Dermis blood vessel endothelial cell (primary cell): ENCODE data around the gene STIMATE. TPM values are rescaled to one million over a fixed set of nuclear protein-coding genes. Genes with fewer than 3 reads are reported as not detected.

ENCODE experiments used
- DNase-seq: peaks from one replicate; pipeline ENCODE4 v3.0.0; 2010
- total RNA-seq: library from RNA; depleted of rRNA; stranded (reverse); fragments of >200 nt; gene quantifications from 2 replicates; pipeline ENCODE4 v1.2.3, GENCODE V29; 2014

Gene STIMATE
- total RNA-seq = 17.0 and 18.7 TPM in 2 replicates

DNA sequence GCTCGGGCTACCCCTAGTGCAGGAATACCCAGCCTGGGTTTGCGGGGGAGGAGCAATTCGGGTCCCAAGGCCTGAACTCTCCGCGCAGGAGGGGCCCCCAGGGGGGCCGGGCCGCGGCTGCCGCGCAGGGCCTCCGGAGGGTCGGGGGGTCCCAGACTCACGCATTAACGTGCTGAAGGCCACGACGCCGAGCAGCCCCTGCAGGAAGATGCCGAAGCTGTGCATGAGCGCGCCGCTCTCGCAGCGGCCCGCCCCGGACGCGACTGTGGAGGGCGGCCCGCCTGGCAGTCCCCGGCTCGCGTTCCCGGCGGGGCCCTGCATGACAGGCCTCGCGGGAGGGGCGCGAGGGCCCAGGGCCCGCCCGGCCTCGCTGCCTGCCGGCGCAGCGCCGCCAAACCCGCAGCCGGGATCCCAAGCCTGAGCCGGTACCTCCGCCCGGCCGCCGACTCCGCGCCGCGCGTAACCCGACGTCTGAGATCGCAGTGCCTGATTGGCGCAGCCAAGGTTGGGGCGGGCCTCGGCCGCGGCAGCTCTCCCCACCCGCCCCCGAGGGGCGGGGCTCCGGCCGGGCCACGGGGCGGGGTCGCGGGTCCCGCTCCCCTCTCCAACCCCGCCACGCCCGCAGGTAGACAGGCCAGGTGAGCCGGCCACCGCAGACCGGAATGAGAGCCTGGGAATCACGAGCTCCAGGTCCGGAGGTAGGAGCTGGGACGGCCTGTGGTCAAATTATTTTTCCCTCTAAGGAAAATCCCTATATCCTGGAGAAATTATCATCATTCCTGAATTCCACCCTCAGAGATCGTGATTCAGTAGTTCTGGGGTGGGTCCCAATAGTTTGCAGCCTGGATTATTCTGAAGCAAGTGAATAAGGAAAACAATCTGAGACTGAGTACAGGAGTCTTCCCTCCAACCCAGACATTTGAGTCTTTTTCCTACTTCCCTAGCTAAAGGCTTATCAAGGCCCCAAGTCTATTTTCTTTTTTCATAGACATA is at the start of gene STIMATE:
Gene STIMATE (minus strand): TSS at position 419 of the 993 bp plus-strand sequence. CDS start 98 bp downstream, at position 321.
- DNase-seq = peak; percentile 84

DNA sequence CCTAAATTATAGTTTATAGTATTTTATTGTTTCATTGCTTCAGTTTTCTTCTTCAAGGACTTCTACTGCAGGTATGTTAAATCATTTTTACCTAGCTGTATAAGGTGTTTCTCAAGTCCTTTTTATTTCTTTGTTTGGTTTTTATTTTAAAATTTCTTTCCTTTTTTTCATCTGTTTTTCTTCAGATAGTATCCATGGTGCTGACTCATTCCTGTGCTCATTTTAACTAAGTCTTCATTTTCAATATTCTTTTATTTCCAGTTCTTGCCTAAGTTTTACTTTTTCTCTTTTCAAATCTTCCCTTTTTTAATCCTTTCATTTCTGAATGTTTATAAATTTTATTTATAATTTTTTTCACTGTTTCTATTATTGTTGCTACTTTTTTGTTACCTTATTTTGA is 42.3 kb upstream of the STIMATE start:
- no peak for DNase-seq

DNA sequence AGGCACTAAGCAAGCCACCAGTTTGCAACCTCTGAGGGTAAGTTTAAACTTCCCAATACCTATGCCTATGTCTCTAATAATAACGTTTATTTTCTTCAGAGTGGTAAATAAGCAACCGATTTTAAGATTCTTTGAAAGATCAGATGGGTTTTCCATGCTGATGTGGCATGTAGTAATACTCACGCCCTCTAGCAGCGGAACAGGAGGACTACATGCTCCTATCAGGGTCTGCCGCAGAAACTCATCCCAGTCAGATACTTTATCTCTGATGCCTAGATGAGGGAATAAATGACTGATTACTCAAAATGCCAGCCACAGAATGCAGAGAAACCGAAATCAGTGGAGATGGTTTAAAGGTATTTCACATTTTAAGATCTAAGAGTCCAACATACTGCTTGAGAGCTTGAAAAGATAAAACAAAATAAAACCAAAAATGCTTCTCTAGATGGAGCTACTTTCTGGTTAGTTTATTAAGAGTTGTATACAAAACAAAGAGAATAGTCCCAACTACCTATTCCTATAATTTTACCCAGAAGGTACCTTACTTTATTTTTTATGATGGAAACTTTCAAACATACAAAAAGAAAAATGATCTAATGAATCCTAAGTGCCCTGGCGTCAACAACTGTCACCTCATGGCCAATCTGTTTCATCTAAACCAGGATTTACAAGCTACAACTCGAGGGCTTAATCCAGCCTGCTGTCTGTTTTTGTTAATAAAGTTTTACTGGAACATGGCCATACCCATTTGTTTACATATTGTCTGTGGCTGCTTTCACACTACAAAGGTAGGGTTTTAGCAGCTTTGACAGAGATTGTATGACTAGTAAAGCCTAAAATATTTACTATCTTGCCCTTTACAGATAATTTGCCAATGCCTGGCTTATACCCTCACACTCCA is 37.5 kb upstream of the STIMATE start:
- peak; percentile 74 for DNase-seq

DNA sequence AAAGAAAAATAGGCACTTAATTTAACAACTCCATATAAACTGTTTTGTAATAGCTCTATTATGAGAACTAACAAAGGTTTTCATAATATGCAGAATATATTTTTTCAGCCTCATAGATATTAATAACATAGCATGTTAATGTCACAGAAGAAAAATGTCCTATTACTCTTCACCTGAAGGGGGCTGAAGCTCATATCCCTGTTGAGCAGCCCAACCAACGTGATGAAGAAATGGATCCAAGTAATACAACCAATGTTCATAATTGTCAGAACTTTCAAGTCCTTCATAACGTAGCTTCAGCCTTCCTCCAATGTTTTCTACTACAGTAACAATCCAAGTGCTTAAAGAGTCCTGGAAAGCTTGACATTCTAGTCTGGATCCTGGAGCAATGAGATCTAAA is 34.5 kb upstream of the STIMATE start:
- DNase-seq = no peak

DNA sequence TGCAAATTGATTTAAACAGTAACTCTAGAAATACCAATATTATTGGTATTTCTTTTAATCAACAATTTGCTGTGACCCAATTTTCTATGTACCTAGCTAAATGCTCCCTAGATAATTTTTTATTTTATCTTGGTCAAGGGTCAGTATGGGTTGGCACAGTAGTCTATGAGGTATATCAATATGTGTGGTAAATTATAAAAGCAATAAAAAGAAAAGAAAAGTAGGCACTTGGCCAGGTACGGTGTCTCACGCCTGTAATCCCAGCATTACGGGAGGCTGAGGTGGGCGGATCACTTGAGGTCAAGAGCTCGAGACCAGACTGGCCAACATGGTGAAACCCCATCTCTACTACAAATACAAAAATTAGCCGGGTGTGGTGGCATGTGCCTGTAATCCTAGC is 34.0 kb upstream of the STIMATE start:
- no peak for DNase-seq

DNA sequence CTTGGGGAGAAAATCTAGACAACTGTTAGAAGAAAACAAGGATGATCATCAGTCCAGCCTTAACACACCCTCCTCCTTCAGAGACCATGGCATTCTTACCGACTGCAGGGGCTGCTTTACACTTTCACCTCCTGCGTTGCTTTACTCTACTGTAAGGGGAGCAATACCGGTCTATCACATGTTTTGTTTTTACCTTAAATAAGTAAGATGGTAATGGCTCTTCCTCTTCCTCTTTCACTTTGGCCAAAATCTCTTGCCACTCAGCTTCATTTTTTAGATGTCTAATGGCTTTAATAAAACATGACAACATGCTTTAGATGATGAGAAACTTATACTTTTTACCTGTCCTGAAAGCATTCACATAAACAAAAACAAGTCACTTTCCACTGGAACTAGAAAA is 33.4 kb upstream of the STIMATE start:
- no peak for DNase-seq

DNA sequence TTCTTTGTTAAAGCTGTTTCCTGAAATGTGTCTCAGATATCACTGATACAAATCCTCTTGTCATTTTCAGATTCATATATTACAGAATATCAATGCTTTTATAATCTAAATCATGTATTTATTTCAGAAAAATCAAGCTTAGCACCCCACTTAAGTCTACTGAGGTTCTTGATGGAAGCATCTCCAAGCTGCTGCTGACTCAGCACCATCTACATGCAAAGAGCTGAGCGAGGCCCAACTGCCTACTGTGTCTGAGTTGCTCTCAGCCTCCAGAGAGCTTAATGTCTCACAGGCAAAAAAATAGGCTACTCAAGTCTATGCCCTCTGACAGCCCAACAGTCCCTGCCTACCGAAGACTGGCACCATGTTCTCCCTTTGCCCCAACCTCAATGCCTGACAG is 29.2 kb upstream of the STIMATE start:
- no peak for DNase-seq

DNA sequence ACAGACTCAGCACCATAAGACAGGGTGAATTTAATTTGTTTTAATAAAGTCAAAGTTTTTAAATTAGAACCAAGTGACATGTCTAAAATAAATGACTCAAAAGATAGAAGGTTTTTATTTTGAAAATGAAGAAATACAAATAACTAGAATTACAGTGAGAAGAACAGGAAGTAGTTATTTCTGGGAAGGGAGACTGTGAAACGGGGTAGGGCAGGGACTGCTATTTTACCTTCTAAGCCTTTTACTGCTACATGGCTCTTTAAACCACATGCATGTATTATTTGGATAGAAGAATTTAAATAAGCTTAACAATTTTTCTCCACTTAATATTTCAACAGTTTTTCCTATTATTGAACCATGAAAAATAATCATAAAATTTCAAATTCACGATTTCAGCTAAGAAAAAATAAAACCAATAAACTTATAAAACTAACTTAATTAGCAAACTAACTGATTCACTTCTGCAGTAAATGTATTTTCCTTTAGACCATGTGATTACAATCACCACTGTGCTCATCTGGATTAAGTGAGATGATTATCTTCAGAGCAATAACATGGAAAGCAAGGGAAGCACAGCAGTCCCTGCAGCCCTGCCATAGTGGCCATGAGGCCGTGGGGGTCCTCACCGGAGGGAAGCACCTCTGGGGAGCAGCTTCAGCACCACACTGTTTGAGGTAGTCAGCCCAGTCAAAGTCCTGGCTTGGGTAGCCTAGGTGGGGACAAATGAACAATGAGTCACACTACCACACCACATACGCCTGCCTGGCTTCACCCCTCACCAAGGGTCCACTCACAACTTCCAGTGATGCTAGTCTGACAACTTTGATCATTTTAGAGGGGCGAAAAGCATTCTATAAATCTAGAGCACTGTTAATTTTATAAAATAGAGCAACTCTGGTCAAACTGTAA is 28.3 kb upstream of the STIMATE start:
- no peak for DNase-seq

DNA sequence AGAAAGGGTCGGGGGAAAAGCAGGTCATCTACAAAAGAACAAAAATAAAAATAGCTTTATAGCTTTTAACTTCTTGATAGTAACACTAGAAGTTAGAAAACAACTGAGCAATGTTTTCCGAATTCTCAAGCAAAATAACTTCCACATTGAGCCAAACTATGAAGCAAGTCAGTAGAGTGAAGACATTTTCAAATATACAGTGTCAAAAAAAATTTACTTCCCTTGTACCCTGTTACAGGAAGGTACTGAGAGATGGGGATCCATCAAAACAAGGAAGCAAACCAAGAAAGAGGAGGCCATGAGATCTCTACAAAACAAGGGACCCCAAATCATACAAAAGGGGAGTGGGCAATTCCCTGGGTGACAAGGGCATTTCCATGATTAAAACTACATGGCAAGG is 26.6 kb upstream of the STIMATE start:
- no peak for DNase-seq

DNA sequence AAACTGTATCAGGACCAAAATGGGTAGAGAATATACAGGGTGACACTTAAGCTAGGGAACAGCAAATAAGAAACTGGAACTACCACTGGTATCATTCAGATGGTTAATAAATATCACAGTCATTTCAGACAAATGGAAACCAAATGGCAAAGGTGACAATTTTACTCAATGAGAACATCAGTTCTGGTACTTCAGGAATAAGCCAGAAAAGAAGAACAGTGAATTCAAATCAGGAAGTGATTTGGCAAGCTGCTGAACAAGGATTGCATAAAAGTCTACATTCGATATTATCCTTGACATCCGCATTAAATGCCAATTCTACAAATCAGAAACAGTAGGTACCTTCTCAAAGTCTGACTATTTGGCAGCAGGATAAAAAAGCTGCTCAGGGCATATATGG is 23.5 kb upstream of the STIMATE start:
- no peak for DNase-seq

DNA sequence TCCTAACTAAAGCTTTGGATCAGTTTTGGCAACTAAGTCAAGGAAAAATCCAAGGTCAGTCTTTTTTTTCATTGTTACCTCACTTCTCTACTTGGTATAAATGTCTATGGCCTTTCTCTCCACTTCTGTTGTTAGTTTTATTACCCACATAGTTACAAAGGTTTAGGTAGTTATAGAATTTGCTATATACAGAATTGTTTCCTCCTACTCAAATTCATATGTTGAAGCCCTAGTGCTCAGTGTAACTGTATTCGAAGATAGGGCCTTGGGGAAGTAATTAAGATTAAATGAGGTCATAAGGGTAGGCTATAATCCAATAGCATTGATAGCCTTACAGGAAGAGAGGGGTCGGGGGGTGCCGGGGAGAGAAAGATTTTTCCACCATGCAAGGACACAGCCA is 19.7 kb upstream of the STIMATE start:
- DNase-seq = no peak

DNA sequence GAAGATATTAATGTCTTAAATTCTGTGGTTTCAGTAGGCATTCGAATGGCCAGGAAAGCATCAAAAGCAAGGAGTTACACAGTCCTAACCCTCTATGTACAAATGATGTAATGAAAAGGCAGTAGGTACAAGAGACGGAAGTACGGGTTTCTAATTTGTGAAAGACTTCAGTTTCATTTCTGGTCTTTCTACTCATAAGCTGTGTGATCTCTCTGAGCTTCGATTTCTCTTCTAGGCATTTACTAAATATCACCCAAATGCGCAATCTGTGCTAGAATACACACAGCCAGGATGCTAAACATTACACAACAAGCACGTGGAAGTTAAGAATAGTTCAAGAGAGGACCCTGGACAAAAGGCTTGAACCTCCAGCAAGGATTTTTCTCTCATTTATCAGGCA is 17.9 kb upstream of the STIMATE start:
- DNase-seq = no peak

DNA sequence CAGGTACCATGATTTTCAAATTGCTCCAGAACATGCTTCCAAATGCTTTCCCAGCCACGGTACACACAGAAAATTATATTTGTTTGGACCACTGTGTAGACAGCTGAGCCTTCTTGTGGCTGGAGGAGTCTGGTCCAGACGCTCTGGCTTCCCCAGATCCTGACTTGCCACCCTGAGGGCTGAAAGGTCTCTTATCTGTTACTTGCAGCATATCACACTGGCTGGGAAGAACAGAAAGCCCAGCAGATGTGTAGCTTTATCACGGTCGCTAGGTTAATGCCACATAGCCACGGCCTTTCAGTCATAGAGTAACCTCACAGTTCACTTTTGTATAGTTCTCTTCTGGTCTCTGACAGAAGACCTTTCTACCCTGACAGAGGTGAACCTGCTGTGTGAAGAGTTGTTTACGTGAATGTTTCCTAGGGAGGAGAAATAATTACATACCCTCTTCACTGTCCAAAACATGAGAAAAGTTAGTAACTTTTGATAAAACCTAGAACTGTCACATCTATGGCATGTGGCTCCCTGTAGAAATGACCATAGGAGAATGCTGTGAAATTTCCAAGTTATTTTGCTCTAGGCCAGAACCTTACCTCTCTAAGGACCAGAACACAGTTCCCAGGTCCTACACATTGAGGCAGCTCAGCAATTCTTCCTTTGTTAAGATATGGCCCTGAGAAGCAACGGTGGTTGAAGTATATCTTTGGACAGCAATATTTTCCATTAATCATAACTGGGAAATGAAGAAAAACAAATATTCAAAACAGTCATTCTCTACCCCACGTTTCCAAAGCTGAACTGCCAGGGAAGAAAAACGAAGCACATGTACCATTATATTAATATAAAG is 15.8 kb upstream of the STIMATE start:
- no peak for DNase-seq

DNA sequence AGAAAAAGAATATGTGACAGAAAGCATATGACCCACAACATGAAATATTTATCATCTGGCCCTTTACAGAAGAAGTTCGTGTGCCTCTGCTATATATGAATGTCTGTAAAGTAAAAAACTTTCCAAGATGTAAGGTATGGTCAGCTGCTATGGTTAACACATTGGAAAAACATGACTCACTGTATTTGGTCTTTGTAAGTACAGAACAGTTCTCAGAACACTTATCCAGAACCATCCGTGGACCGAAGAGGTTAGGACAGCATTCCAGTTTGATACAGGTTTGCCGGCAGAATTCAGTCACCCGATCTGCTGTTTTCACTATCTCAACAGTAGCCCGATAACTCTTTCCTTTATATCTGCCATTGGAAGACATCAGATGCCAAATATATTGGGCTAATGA is 13.5 kb upstream of the STIMATE start:
- no peak for DNase-seq

DNA sequence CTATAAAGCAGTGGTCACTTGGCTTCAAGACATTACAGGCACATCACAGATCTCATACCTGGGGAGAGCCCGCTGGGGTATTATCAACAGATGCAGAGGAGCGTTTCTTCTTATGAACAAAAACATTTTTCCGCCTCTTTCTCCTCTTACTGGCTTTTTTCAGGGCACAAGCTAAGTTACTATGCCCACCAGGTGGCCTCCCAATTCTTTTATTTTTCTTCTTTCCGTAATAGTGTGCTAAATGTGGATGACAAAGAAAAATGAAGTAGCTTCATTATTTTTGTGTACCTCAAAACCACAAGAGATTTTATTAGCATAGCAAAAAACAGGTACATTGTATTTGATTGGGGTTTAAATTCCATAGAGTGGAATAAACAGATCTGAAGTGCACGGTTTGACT is 10.1 kb upstream of the STIMATE start:
- DNase-seq = no peak

DNA sequence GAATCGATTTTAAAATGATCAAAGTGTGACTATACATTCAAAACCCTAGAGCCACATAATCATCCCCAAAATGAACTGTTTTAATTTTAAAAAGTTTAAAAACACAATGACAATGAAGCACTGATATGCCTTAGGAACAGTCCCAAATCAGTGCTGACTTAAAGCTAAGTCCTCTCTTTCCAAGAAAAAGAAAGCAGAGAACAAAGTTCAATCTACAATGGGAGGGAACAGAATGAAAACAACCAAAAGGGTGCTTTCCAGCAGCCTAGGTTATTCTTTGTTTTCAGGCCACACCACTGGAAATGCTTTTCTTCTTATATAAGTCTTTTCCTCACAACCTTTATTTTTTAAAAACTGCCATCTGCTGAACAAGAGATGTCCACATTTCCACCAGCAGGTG is 7.2 kb upstream of the STIMATE start:
- no peak for DNase-seq

DNA sequence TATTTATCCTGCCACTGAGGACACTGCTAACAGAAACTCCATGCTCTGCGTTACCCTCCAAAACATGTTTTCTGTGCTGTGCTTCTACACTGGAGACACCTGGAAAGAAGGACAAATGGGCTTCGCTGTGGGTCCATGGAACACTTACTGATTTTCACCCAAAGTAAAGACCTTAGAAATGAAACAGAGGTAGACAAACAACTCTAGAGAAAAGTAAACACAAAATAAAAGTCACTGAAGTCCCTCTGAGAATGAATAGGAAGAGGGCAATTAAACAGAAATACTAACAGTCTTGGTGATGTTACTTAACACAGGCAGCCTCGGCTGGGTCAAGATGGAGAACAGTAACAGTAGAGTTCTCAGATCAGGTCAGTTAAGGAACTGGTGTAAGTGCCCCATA is 6.7 kb upstream of the STIMATE start:
- DNase-seq = no peak

DNA sequence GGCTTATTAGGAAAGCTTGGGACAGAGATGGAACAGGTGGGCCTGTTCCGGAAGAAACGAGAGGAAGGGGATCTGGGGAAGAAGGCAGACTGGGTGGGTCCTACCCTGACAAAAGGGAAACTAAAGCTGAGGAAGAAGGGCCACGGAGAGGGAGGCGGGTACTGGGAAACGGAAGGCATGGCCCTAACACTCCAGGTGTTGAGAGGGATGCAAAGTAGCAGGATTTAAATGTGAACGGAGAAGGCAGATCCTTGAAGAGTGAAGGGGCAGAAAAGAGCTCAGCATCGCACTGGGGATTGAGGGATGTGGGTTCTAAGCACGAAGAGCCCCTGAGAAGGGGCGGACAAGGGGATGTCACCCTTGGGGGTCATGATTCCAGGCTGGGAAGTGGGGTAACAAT is 735 bp downstream of the STIMATE start:
- peak; percentile 8 for DNase-seq

DNA sequence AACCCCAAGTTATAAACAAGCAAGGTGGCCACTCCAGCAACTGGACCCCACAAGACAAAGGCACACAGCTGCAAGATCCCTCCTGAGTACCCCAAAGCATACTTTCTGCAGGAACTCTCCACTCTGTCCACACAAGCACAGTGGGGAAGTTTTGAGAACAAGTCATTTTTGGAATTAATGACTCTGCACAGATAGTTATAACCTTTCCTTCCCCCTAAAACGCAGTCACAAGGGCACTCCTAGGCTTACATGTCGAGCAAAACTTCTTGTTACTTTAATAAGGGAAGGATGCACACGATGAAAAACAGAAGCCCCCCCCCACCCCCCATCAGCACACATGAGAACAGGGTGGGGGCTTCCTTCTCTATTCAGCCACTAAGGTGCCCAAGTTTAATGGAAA is 1.2 kb downstream of the STIMATE start:
- no peak for DNase-seq

DNA sequence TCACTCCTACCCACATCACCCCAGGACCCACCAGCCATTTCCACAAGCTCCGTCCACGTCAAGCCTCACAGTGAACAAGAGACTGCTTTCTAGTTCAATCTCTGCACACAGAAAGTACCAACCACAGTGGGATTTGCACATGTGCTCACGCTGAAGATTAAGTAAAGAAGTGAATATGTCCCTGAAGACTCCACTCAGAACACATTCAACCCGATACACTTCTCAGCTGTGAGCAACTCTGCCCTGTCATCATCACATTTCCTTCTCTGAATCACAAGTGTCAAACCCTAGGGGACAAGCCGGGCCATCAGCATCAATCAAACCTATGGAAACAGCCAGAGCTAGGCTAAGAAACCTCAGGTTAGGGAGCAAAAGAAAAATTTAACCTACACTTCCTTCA is 1.9 kb downstream of the STIMATE start:
- DNase-seq = no peak

DNA sequence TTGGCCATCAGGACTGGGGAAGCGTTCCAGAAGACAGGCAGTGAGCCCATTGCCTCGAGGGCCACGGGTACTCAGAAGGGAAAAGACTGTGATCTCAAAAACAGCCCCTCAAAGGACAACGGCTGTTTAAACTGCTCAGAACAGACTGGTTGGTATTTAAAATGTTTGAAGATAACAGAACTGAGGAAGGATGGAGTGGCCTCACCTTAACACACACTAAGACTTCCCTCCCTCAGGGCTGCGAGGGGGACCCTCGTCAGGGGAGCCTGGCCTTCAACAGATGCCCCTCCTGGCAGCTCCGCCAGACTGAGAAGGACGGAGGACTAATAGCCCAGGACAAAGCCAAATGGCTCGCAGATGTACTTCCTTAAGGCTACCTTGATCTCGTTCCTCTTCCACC is 2.6 kb downstream of the STIMATE start:
- no peak for DNase-seq

DNA sequence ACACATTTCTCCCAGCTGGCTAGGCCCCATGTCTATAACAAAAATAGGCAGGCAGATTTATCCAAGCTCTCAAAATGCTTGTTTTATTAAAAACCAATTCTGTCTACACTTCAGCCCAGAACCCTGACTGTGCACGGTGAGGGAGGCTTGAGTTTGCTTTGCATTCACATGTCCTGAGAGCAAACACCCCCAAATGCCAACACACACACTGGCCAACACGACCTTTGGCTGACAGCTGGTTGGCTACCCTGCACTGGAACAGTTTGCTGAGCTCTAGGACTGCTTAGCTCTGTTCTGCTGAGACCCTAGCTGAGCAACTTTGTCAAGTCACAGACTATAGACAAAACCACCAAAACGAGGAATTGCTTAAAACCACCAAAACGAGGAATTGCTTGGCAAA is 3.6 kb downstream of the STIMATE start:
- DNase-seq = no peak
